ENCODE results near the gene MYO1D. TPM values are rescaled to one million over a fixed set of nuclear protein-coding genes. Genes with fewer than 3 reads are reported as not detected.
"Not testable (repeated sequence)": the region's sequence is repeated elsewhere in the genome, so short reads cannot be mapped to it uniquely, and the experiment has no call there.

Gene MYO1D
- total RNA-seq, 4 donors from 2014 or later: 36.9 to 49.2 (median 39.5) TPM

GRCh38 chr17:32451879-32452278, 425.0 kb downstream of the MYO1D start:
- DNase-seq (ENCODE audit: low spot score) (no peak), ATAC-seq (ENCODE audit: low FRiP score) (no peak)
- TF ChIP-seq CTCF (IDR thresholded peaks at IDR 0.05): no peak

GRCh38 chr17:32450379-32450778, 426.5 kb downstream of the MYO1D start:
- not testable (repeated sequence) for ATAC-seq (ENCODE audit: low FRiP score); DNase-seq (ENCODE audit: low spot score)

GRCh38 chr17:32449963-32450362, 427.0 kb downstream of the MYO1D start:
- no peak for TF ChIP-seq CTCF (IDR thresholded peaks at IDR 0.05)
- DNase-seq (ENCODE audit: low spot score) (no peak), ATAC-seq (ENCODE audit: low FRiP score) (no peak)

GRCh38 chr17:32446949-32447348, 430.0 kb downstream of the MYO1D start:
- TF ChIP-seq CTCF (IDR thresholded peaks at IDR 0.05): no peak
- DNase-seq (ENCODE audit: low spot score) (no peak), ATAC-seq (ENCODE audit: low FRiP score) (no peak)

GRCh38 chr17:32445971-32446370, 431.0 kb downstream of the MYO1D start:
- no peak for TF ChIP-seq CTCF (IDR thresholded peaks at IDR 0.05)
- DNase-seq (ENCODE audit: low spot score): no peak
- no peak for ATAC-seq (ENCODE audit: low FRiP score)

GRCh38 chr17:32445497-32445896, 431.4 kb downstream of the MYO1D start:
- DNase-seq (ENCODE audit: low spot score) (no peak), ATAC-seq (ENCODE audit: low FRiP score) (no peak)
- no peak for TF ChIP-seq CTCF (IDR thresholded peaks at IDR 0.05)

GRCh38 chr17:32445074-32445415, 431.9 kb downstream of the MYO1D start:
- TF ChIP-seq CTCF (IDR thresholded peaks at IDR 0.05): no peak
- ATAC-seq (ENCODE audit: low FRiP score) (peak; percentile 79), DNase-seq (ENCODE audit: low spot score) (peak; percentile 38)

Data from omental fat pad (tissue), 4 donors.